SK-N-SH (cell line): ENCODE data around the gene DNAJA3. TPM values are rescaled to one million over a fixed set of nuclear protein-coding genes. Genes with fewer than 3 reads are reported as not detected.

Experiments used
- CTCF ChIA-PET: fragments of 300-600, 350-600 bp; formaldehyde crosslinking; extraction: SDS; loops from one replicate; lab custom pipeline; 2021; lab: Yijun Ruan, JAX
- POLR2A ChIA-PET: fragments of 350-600 bp; sonication (Branson Sonifier 250); formaldehyde crosslinking; extraction: SDS; loops from one replicate; lab custom pipeline; 2020; ENCODE audit warnings: antibody characterized with exemption, inconsistent platforms; lab: Yijun Ruan, JAX
- DNase-seq: peaks from one replicate; pipeline ENCODE4 v3.0.0; 2012
- H2AFZ ChIP-seq: fragments of 200-600 bp; sonication (generic); 2 replicates; pipeline ENCODE4 v1.8.1; 2016; ENCODE audit warnings: antibody characterized with exemption, mild to moderate bottlenecking, low read depth
- H3F3A ChIP-seq: fragments of 200-600 bp; sonication (generic); replicated peaks from 2 replicates; pipeline ENCODE3; 2016; ENCODE audit warnings: antibody characterized with exemption, mild to moderate bottlenecking; ENCODE audit not compliant: insufficient read depth
- H3K27ac ChIP-seq, 2 experiments: fragments of 200-500 bp in 1 of 2; fragments of 200-600 bp in 1 of 2; sonication (Bioruptor generic) in 1 of 2; sonication (generic), shearing (Covaris generic) in 1 of 2; 2 replicates each; pipeline versions ENCODE4 v1.5.1 to v1.6.1; 2014 to 2016; ENCODE audit warnings: low read depth in 2 of 2, inconsistent platforms in 1 of 2, low read length in 1 of 2, mild to moderate bottlenecking in 1 of 2, mixed read lengths in 1 of 2
- H3K27me3 ChIP-seq: fragments of 200-600 bp; sonication (generic), shearing (Covaris generic); 2 replicates; pipeline ENCODE4 v1.6.1; 2016; ENCODE audit warnings: mixed run types; ENCODE audit not compliant: insufficient read depth
- H3K36me3 ChIP-seq, 2 experiments: fragments of 200-500 bp in 1 of 2; fragments of 200-600 bp in 1 of 2; sonication (Bioruptor generic) in 1 of 2; sonication (generic) in 1 of 2; replicated peaks in 1 of 2; 2 replicates each; pipeline versions ENCODE3 to v1.5.1; 2014 to 2016; ENCODE audit warnings: low read length in 1 of 2, mild to moderate bottlenecking in 1 of 2; ENCODE audit not compliant: insufficient read depth in 2 of 2, control insufficient read depth in 1 of 2
- H3K4me1 ChIP-seq, 2 experiments: fragments of 200-500 bp in 1 of 2; fragments of 200-600 bp in 1 of 2; sonication (Bioruptor generic) in 1 of 2; sonication (generic), shearing (Covaris generic) in 1 of 2; 2 replicates each; pipeline versions ENCODE4 v1.5.1 to v1.6.1; 2014 to 2016; ENCODE audit warnings: low read depth in 1 of 2, low read length in 1 of 2, mixed run types in 1 of 2; ENCODE audit not compliant: insufficient read depth in 2 of 2, control insufficient read depth in 1 of 2
- H3K4me2 ChIP-seq: fragments of 200-600 bp; sonication (generic), shearing (Covaris generic); 2 replicates; pipeline ENCODE4 v1.6.1; 2017; ENCODE audit warnings: mixed run types
- H3K4me3 ChIP-seq, 2 experiments: fragments of 200-500 bp in 1 of 2; fragments of 200-600 bp in 1 of 2; sonication (Bioruptor generic) in 1 of 2; sonication (generic), shearing (Covaris generic) in 1 of 2; 2 replicates each; pipeline versions ENCODE4 v1.5.1 to v1.8.1; 2014 to 2016; ENCODE audit warnings: low read depth in 2 of 2, inconsistent platforms in 1 of 2, low read length in 1 of 2, mild to moderate bottlenecking in 1 of 2, mixed read lengths in 1 of 2, moderate library complexity in 1 of 2
- H3K79me2 ChIP-seq: fragments of 200-600 bp; sonication (generic); 2 replicates; pipeline ENCODE4 v1.8.1; 2017; ENCODE audit warnings: mild to moderate bottlenecking; ENCODE audit not compliant: insufficient read depth
- H3K9ac ChIP-seq: fragments of 200-600 bp; sonication (generic); 2 replicates; pipeline ENCODE4 v1.6.1; 2017; ENCODE audit warnings: mixed run types
- H3K9me2 ChIP-seq: fragments of 200-600 bp; sonication (generic); 2 replicates; pipeline ENCODE4 v1.6.1; 2017; ENCODE audit warnings: mixed run types
- H3K9me3 ChIP-seq: fragments of 200-600 bp; sonication (generic); 2 replicates; pipeline ENCODE4 v1.6.1; 2017; ENCODE audit warnings: mixed run types, mild to moderate bottlenecking, moderate library complexity
- H4K20me1 ChIP-seq: fragments of 200-600 bp; sonication (generic); 2 replicates; pipeline ENCODE4 v1.6.1; 2017; ENCODE audit warnings: mild to moderate bottlenecking, mixed run types; ENCODE audit not compliant: insufficient read depth
- FOSL2 ChIP-seq: IDR thresholded peaks from 2 replicates; pipeline ENCODE4 v1.4.0; 2012; ENCODE audit warnings: low read depth, mild to moderate bottlenecking, moderate library complexity, borderline replicate concordance
- FOXJ3 ChIP-seq: sonication (generic); formaldehyde crosslinking; IDR thresholded peaks from 2 replicates; pipeline ENCODE4 v1.5.1; 2020; ENCODE audit warnings: mild to moderate bottlenecking, missing genetic modification reagents
- FOXM1 ChIP-seq: IDR thresholded peaks from 2 replicates; pipeline ENCODE4 v1.4.0; 2012; ENCODE audit warnings: low read depth, mild to moderate bottlenecking
- IRF3 ChIP-seq: fragments of 150-350 bp; IDR thresholded peaks from 2 replicates; pipeline ENCODE4 v1.6.1; 2016; ENCODE audit warnings: mild to moderate bottlenecking, low read depth, low read length
- JUND ChIP-seq: IDR thresholded peaks from 2 replicates; pipeline ENCODE4 v1.4.0; 2012
- MAX ChIP-seq: IDR thresholded peaks from 2 replicates; pipeline ENCODE4 v1.4.0; 2012; ENCODE audit warnings: low read depth
- MEF2A ChIP-seq: IDR thresholded peaks from 2 replicates; pipeline ENCODE4 v1.4.0; 2012; ENCODE audit warnings: low read depth, borderline replicate concordance
- NFIC ChIP-seq: IDR thresholded peaks from 2 replicates; pipeline ENCODE4 v1.4.0; 2012; ENCODE audit warnings: borderline replicate concordance
- NRF1 ChIP-seq: IDR thresholded peaks from 2 replicates; pipeline ENCODE4 v1.6.1; 2012; ENCODE audit warnings: low read depth, mild to moderate bottlenecking, low read length
- PBX3 ChIP-seq: IDR thresholded peaks from 2 replicates; pipeline ENCODE4; 2012
- POLR2AphosphoS5 ChIP-seq: IDR thresholded peaks from 2 replicates; pipeline ENCODE4 v1.6.1; 2012; ENCODE audit warnings: low read depth, low read length
- RFX5 ChIP-seq: IDR thresholded peaks from 2 replicates; pipeline ENCODE4 v1.6.1; 2012; ENCODE audit warnings: mild to moderate bottlenecking, improper control_type of control experiment, low read length
- RXRA ChIP-seq: IDR thresholded peaks from 2 replicates; pipeline ENCODE4 v1.4.0; 2012; ENCODE audit warnings: low read depth, mild to moderate bottlenecking, borderline replicate concordance
- TEAD4 ChIP-seq: IDR thresholded peaks from 2 replicates; pipeline ENCODE4 v1.4.0; 2012; ENCODE audit warnings: mild to moderate bottlenecking, borderline replicate concordance; ENCODE audit not compliant: insufficient read depth
- YY1 ChIP-seq: IDR thresholded peaks from 2 replicates; pipeline ENCODE4 v1.4.0; 2012; ENCODE audit warnings: low read depth, mild to moderate bottlenecking
- WGBS: methylation state at CpG from one replicate; pipeline ENCODE4 v1.1.6; 2017; ENCODE audit warnings: low lambda C conversion rate; 5-methylcytosine and 5-hydroxymethylcytosine counted together
- polyA plus RNA-seq, 3 experiments: library from polyadenylated mRNA; depleted of rRNA; stranded (reverse); fragments of >200 nt; gene quantifications; 2 replicates each; pipeline ENCODE4 v1.2.3, GENCODE V29; 2012

Gene DNAJA3
- polyA plus RNA-seq, 1 of the 3 experiments (the other 2 are of a cell fraction): 52.6 TPM

GRCh38 chr16:4382795-4383357, 42.8 kb upstream of the DNAJA3 start:
- Histone ChIP-seq H3F3A (peaks cover 25% of the 10 kb centered on the region), H3K9ac (no peak overlapping the region), H2AFZ (no peak overlapping the region), H3K27ac (peak overlapping the region in 1 of 2 experiments; percentile 93; a peak in 2 of 4 replicates), H3K4me3 (no peak overlapping the region), H3K79me2 (peaks cover 13% of the 10 kb centered on the region; the same call in 1 of the 2 replicates), H3K4me1 (peaks cover 33 to 74% of the 10 kb centered on the region in 2 experiments; a peak in 3 of 4 replicates), H3K9me2 (no peaks in the 10 kb centered on the region), H3K27me3 (no peaks in the 10 kb centered on the region), H3K9me3 (no peaks in the 10 kb centered on the region), H4K20me1 (peaks cover 33% of the 10 kb centered on the region), H3K4me2 (no peak overlapping the region), H3K36me3 (peaks cover 0 to 33% of the 10 kb centered on the region in 2 experiments)
- 95% methylated on average over 15 of the region's 21 CpGs for WGBS
- ChIA-PET CTCF (interaction anchor here (0.6 to 32.1 kb wide), 3 partner anchors 10 to 32 kb away, joined by 3 to 558 read pairs (median 8); partner anchors contain the start of gene PAM16), POLR2A (interaction anchor here (2.1 kb wide), 1 partner anchor 10 kb away, joined by 7 read pairs; no protein-coding TSS in a partner anchor)
- no peak for DNase-seq
- TF ChIP-seq MEF2A (no peak), NFIC (no peak), NRF1 (no peak)

- H3K4me2 ChIP-seq: peak overlapping the region; percentile 28; the same call in 1 of the 2 replicates
- ChIA-PET CTCF (interaction anchor here (0.6 to 32.1 kb wide), 3 partner anchors 9 to 33 kb away, joined by 3 to 558 read pairs (median 4); partner anchors contain the start of gene PAM16), POLR2A (interaction anchor here (2.1 kb wide), 1 partner anchor 9 kb away, joined by 7 read pairs; no protein-coding TSS in a partner anchor)
- H4K20me1 ChIP-seq: peaks cover 24% of the 10 kb centered on the region
- no peak overlapping the region for H2AFZ ChIP-seq
- peak; percentile 52 for DNase-seq
- H3K4me3 ChIP-seq: no peak overlapping the region
- peaks cover 30 to 74% of the 10 kb centered on the region in 2 experiments; a peak in 3 of 4 replicates for H3K4me1 ChIP-seq
- no peak overlapping the region for H3K9ac ChIP-seq
- no peaks in the 10 kb centered on the region for H3K27me3 ChIP-seq
- 89% methylated on average over 5 of the region's 12 CpGs for WGBS
- no peaks in the 10 kb centered on the region for H3K9me3 ChIP-seq
- H3K27ac ChIP-seq: peak overlapping the region in 1 of 2 experiments; percentile 93; a peak in 3 of 4 replicates
- H3K9me2 ChIP-seq: no peaks in the 10 kb centered on the region
- TF ChIP-seq FOXM1 (no peak), MAX (no peak), YY1 (no peak), POLR2AphosphoS5 (no peak), RFX5 (no peak), RXRA (no peak), IRF3 (no peak), PBX3 (no peak), FOXJ3 (no peak), TEAD4 (no peak), JUND (no peak), FOSL2 (no peak)
- H3F3A ChIP-seq: peaks cover 23% of the 10 kb centered on the region
- peaks cover 0 to 33% of the 10 kb centered on the region in 2 experiments for H3K36me3 ChIP-seq
- peaks cover 3% of the 10 kb centered on the region; the same call in 1 of the 2 replicates for H3K79me2 ChIP-seq
Observed at GRCh38 chr16:4383591-4384444, 41.9 kb upstream of the DNAJA3 start.
